ENCODE results near the gene SF3A1. TPM values are rescaled to one million over a fixed set of nuclear protein-coding genes. Genes with fewer than 3 reads are reported as not detected.

Gene SF3A1
- total RNA-seq, 2 experiments from 2014 or later = 225 to 226 TPM

GRCh38 chr22:30361916-30362650, 5.4 kb upstream of the SF3A1 start:
- POLR2A ChIA-PET = no interaction called here
- DNase-seq = no peak
- no peaks in the 10 kb centered on the region for H3K27me3 Mint-ChIP-seq
- peaks cover 8% of the 10 kb centered on the region for H3K4me1 Mint-ChIP-seq
- H3K27ac Mint-ChIP-seq = no peak overlapping the region
- peaks cover 2% of the 10 kb centered on the region for H3K36me3 Mint-ChIP-seq (ENCODE audit: low read depth)
- no peaks in the 10 kb centered on the region for H3K9me3 Mint-ChIP-seq
- no peak overlapping the region for H3K4me3 Mint-ChIP-seq
- CTCF ChIA-PET = interaction anchor here (1.0 to 2.0 kb wide), 2 partner anchors 25 to 74 kb away, joined by 3 to 7 read pairs; partner anchors contain the start of gene RNF215

GRCh38 chr22:30358541-30358940, 1.8 kb upstream of the SF3A1 start:
- H3K9me3 Mint-ChIP-seq = no peaks in the 10 kb centered on the region
- peaks cover 28% of the 10 kb centered on the region for H3K36me3 Mint-ChIP-seq (ENCODE audit: low read depth)
- CTCF ChIA-PET = interaction anchor here (3.3 kb wide), 1 partner anchor 70 kb away, joined by 37 read pairs; the partner anchor contains the start of gene CASTOR1
- peaks cover 35% of the 10 kb centered on the region for H3K4me1 Mint-ChIP-seq
- H3K27me3 Mint-ChIP-seq = no peaks in the 10 kb centered on the region
- H3K27ac Mint-ChIP-seq = no peak overlapping the region
- POLR2A ChIA-PET = interaction anchor here (1.0 kb wide), 1 partner anchor 70 kb away, joined by 4 read pairs; no protein-coding TSS in a partner anchor
- no peak for DNase-seq
- H3K4me3 Mint-ChIP-seq = no peak overlapping the region

- ChIA-PET CTCF (interaction anchor here (3.3 kb wide), 1 partner anchor 69 kb away, joined by 37 read pairs; the partner anchor contains the start of gene CASTOR1), POLR2A (interaction anchor here (1.0 to 3.4 kb wide), 7 partner anchors 11 to 70 kb away, joined by 4 to 49 read pairs (median 19); partner anchors contain the start of genes CASTOR1, RNF215 and TBC1D10A)
- Mint-ChIP-seq H3K36me3 (ENCODE audit: low read depth) (peaks cover 32% of the 10 kb centered on the region), H3K27me3 (no peaks in the 10 kb centered on the region), H3K9me3 (no peaks in the 10 kb centered on the region), H3K4me3 (peak overlapping the region; percentile 92), H3K4me1 (peaks cover 41% of the 10 kb centered on the region), H3K27ac (no peak overlapping the region)
- DNase-seq = no peak
Observed at GRCh38 chr22:30357650-30358215, 1.0 kb upstream of the SF3A1 start.

DNA sequence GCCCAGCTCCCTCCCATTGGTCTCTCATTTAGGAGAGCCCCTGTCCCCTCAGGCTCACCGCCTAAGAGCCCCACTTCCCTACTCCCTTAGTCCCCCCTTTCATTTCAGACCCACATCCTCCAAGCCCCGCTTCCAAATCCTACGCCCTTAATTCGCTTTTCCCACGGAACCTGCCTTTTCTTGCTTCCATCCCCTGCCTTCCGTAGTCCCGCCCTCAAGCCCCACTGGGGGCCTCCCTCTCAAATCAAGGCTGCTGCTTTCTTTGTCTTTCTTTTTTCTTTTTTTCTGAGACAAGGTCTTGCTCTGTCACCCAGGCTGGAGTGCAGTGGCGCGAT, 509 bp upstream of the SF3A1 start:
- CTCF ChIA-PET = interaction anchor here (1.0 to 3.3 kb wide), 4 partner anchors 30 to 68 kb away, joined by 4 to 37 read pairs (median 5); partner anchors contain the start of genes CASTOR1, RNF215 and TBC1D10A
- Mint-ChIP-seq H3K4me1 (peaks cover 44% of the 10 kb centered on the region), H3K27ac (peak overlapping the region; percentile 52), H3K27me3 (no peaks in the 10 kb centered on the region), H3K4me3 (peak overlapping the region; percentile 92), H3K36me3 (ENCODE audit: low read depth) (peaks cover 34% of the 10 kb centered on the region), H3K9me3 (no peaks in the 10 kb centered on the region)
- POLR2A ChIA-PET = interaction anchor here (0.6 to 3.4 kb wide), 23 partner anchors 8 to 519 kb away, joined by 3 to 49 read pairs (median 5); partner anchors contain the start of genes ASCC2, CASTOR1, MTFP1 and OSM
- DNase-seq = no peak

DNA sequence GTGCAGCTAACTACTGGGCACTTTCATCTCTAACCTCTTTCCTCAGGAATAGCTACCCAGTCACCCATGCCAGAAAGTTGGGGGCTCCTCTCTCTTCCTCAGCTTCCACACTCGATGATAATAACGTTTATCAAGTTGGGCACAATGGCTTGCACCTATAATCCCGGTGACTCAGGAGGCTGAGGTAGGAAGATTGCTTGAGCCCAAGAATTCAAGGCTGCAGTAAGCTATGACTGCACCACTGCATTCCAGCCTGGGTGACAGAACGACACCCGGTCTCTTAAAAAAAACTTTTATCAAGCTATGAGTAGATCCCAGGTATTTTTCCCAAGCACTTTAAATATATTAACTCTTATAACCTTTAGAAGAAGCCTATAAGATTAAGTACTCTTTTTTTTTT, 2.0 kb downstream of the SF3A1 start:
- DNase-seq = no peak
- POLR2A ChIA-PET = interaction anchor here (0.6 to 3.4 kb wide), 6 partner anchors 7 to 1282 kb away, joined by 3 to 49 read pairs (median 11); partner anchors contain the start of genes CASTOR1 and TBC1D10A
- H3K9me3 Mint-ChIP-seq = no peaks in the 10 kb centered on the region
- H3K4me3 Mint-ChIP-seq = peak overlapping the region; percentile 26
- H3K36me3 Mint-ChIP-seq (ENCODE audit: low read depth) = peaks cover 57% of the 10 kb centered on the region
- no peaks in the 10 kb centered on the region for H3K27me3 Mint-ChIP-seq
- no peak overlapping the region for H3K27ac Mint-ChIP-seq
- peaks cover 65% of the 10 kb centered on the region for H3K4me1 Mint-ChIP-seq
- CTCF ChIA-PET = interaction anchor here (0.5 to 2.6 kb wide), 3 partner anchors 30 to 247 kb away, joined by 4 to 14 read pairs (median 4); partner anchors contain the start of gene CASTOR1

- no peaks in the 10 kb centered on the region for H3K9me3 Mint-ChIP-seq
- no peak overlapping the region for H3K27ac Mint-ChIP-seq
- no peaks in the 10 kb centered on the region for H3K27me3 Mint-ChIP-seq
- peaks cover 78% of the 10 kb centered on the region for H3K36me3 Mint-ChIP-seq (ENCODE audit: low read depth)
- CTCF ChIA-PET = interaction anchor here (5.9 kb wide), 1 partner anchor 63 kb away, joined by 24 read pairs; no protein-coding TSS in a partner anchor
- peaks cover 85% of the 10 kb centered on the region for H3K4me1 Mint-ChIP-seq
- no peak for DNase-seq
- no peak overlapping the region for H3K4me3 Mint-ChIP-seq
- POLR2A ChIA-PET = interaction anchor here (1.2 to 1.6 kb wide), 3 partner anchors 9 to 50 kb away, joined by 3 to 4 read pairs (median 3); no protein-coding TSS in a partner anchor
Observed at GRCh38 chr22:30351226-30351625, 5.5 kb downstream of the SF3A1 start.

DNA sequence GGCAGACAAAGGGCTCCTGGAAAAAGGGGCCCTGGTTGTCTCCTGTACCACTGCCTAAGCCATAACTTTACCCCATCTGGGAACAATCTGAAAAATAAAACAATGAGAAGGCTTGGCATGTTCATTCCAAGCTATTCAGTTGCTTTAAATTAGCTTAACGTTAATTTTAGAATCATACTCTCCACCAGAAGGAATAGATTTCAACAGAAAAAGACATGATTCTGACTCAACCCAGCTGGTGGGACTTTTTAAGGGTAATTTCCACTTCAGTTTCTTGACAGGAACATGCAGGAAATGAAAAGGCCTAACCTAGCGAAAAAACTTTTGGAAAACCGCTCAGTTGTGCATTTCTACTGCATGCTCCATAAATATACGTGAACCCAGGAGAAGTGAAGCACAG, 7.9 kb downstream of the SF3A1 start:
- Mint-ChIP-seq H3K4me3 (no peak overlapping the region), H3K9me3 (no peaks in the 10 kb centered on the region), H3K36me3 (ENCODE audit: low read depth) (peaks cover 81% of the 10 kb centered on the region), H3K4me1 (peaks cover 86% of the 10 kb centered on the region), H3K27me3 (no peaks in the 10 kb centered on the region), H3K27ac (peak overlapping the region; percentile 58)
- CTCF ChIA-PET = interaction anchor here (5.9 kb wide), 1 partner anchor 61 kb away, joined by 24 read pairs; no protein-coding TSS in a partner anchor
- no peak for DNase-seq
- POLR2A ChIA-PET = no interaction called here

GRCh38 chr22:30348404-30348803, 8.3 kb downstream of the SF3A1 start:
- Mint-ChIP-seq H3K27ac (peak overlapping the region; percentile 62), H3K9me3 (no peaks in the 10 kb centered on the region), H3K36me3 (ENCODE audit: low read depth) (peaks cover 82% of the 10 kb centered on the region), H3K4me3 (no peak overlapping the region), H3K27me3 (no peaks in the 10 kb centered on the region), H3K4me1 (peaks cover 82% of the 10 kb centered on the region)
- no peak for DNase-seq
- POLR2A ChIA-PET = interaction anchor here (1.4 to 2.8 kb wide), 2 partner anchors 8 to 47 kb away, joined by 3 to 19 read pairs; partner anchors contain the start of genes CCDC157 and SF3A1
- CTCF ChIA-PET = interaction anchor here (5.9 kb wide), 1 partner anchor 60 kb away, joined by 24 read pairs; no protein-coding TSS in a partner anchor

GRCh38 chr22:30347255-30347892, 9.3 kb downstream of the SF3A1 start:
- Mint-ChIP-seq H3K9me3 (no peaks in the 10 kb centered on the region), H3K27me3 (no peaks in the 10 kb centered on the region), H3K4me1 (peaks cover 76% of the 10 kb centered on the region), H3K27ac (peak overlapping the region; percentile 62), H3K36me3 (ENCODE audit: low read depth) (peaks cover 85% of the 10 kb centered on the region), H3K4me3 (peak overlapping the region; percentile 3)
- no peak for DNase-seq
- CTCF ChIA-PET = interaction anchor here (5.9 kb wide), 1 partner anchor 59 kb away, joined by 24 read pairs; no protein-coding TSS in a partner anchor
- POLR2A ChIA-PET = interaction anchor here (0.8 to 2.8 kb wide), 4 partner anchors 9 to 46 kb away, joined by 3 to 19 read pairs (median 3); partner anchors contain the start of genes CCDC157 and SF3A1

DNA sequence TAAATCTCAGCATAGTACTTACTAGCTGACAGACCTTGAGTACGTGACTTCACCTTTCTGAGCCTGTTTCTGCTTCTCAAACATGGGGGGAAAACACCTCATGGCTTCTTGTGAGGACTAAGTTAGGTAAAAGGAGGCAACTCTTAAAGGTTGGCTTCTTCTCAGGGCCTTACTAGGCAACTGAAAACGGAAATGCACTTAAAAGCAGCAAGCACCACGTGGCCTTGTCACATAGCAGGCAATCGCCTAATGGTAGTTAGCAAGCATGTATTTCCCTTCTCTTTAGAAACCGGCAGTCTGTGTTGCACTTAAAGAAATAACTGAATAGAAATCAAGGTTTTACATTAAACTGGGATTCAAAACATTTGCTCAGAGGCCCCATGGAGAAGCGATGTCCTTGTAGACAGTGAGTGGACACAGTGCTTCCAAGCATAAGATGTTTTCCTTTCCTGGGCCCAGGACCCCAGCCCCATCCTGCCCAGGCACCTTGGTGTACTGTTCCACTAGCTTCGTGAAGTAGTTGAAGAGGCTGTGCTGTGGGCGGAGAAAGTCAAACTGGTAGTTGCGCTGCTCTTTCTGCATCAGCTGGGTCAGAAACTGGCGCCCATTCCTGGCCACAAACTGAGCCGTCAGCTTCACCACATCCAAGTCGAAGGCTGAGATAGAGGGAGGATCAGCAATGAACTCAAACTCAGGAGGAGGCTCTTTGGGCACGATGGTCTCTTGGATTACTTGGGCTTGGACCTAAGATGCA, 12.1 kb downstream of the SF3A1 start:
- ChIA-PET POLR2A (interaction anchor here (1.1 to 2.1 kb wide), 6 partner anchors 11 to 56 kb away, joined by 3 to 5 read pairs (median 4); partner anchors contain the start of genes CASTOR1, CCDC157 and SF3A1), CTCF (interaction anchor here (1.2 kb wide), 1 partner anchor 57 kb away, joined by 4 read pairs; no protein-coding TSS in a partner anchor)
- DNase-seq = peak; percentile 32
- Mint-ChIP-seq H3K36me3 (ENCODE audit: low read depth) (peaks cover 86% of the 10 kb centered on the region), H3K4me1 (peaks cover 55% of the 10 kb centered on the region), H3K9me3 (no peaks in the 10 kb centered on the region), H3K4me3 (no peak overlapping the region), H3K27me3 (no peaks in the 10 kb centered on the region), H3K27ac (peak overlapping the region; percentile 78)

DNA sequence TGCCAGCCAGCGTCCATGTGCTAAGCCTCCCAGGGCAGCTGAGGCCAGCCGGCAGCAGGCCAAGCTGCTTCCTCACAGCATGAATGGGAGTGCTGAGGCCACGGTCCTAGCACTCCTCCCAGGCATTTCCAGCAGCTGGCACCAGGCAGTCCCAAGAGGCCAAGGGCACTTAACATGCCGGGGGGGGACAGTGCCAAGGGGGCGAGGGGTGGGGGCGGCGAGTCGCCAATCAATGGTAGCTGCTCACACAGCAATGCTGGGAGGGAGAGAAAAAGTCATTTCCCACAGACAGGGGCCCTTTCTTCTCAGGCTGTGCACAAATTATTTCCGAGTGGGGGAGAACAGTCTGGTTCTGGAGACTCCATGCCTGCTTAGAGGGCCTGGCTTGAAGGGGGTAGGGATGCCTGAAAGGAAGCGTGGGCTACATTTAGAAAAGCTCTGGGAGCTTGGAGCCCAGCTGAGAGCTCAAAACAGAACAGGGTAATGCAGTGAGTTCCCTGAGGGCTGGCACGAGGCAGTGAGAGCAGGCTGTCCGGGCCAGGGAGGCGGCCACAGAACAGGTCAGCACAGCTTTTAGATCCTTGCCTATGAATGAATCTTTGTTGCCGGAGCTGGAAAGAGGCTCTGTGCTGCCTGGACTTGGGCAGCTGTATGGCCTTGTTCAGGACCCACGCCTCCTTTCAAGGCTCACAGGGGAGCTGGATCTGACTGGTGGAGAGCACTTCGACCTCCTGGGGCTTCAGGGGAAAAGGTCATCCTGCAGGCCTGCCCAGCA, 15.6 kb downstream of the SF3A1 start:
- Mint-ChIP-seq H3K4me1 (peaks cover 24% of the 10 kb centered on the region), H3K27ac (no peak overlapping the region), H3K9me3 (no peaks in the 10 kb centered on the region), H3K27me3 (no peaks in the 10 kb centered on the region), H3K36me3 (ENCODE audit: low read depth) (peaks cover 98% of the 10 kb centered on the region), H3K4me3 (no peak overlapping the region)
- ChIA-PET CTCF (interaction anchor here (1.2 kb wide), 1 partner anchor 53 kb away, joined by 3 read pairs; no protein-coding TSS in a partner anchor), POLR2A (interaction anchor here (0.9 to 2.4 kb wide), 3 partner anchors 9 to 16 kb away, joined by 3 to 14 read pairs (median 7); partner anchors contain the start of genes CCDC157, SF3A1 and TBC1D10A)
- no peak for DNase-seq
